ENCODE measurements around the gene CFAP126.

GRCh38 chr1:161391611-161392010, 23.9 kb upstream of the CFAP126 start:
- TF ChIP-seq RAD21 (CRISPR knock-in tag; IDR thresholded peaks at IDR 0.05) (no peak), CTCF (CRISPR knock-in tag; IDR thresholded peaks at IDR 0.05) (no peak), ASH2L (IDR thresholded peaks at IDR 0.05; ENCODE audit: insufficient read length, low read depth, low read length) (no peak), ZNF274 (CRISPR knock-in tag; IDR thresholded peaks at IDR 0.05) (no peak), ZNF281 (CRISPR knock-in tag; IDR thresholded peaks at IDR 0.05; ENCODE audit: borderline replicate concordance) (no peak), ZNF605 (CRISPR knock-in tag; IDR thresholded peaks at IDR 0.05) (no peak)

Measured in HepG2 (cell line).